AG08395 (cell line): ENCODE data around the gene ARVCF.

Experiments used
- DNase-seq: peaks from one replicate; pipeline ENCODE4 v3.0.0; 2012; ENCODE audit warnings: mixed read lengths, low spot score

Gene ARVCF

GRCh38 chr22:19998991-19999820, 17.4 kb downstream of the ARVCF start:
- DNase-seq = no peak

DNA sequence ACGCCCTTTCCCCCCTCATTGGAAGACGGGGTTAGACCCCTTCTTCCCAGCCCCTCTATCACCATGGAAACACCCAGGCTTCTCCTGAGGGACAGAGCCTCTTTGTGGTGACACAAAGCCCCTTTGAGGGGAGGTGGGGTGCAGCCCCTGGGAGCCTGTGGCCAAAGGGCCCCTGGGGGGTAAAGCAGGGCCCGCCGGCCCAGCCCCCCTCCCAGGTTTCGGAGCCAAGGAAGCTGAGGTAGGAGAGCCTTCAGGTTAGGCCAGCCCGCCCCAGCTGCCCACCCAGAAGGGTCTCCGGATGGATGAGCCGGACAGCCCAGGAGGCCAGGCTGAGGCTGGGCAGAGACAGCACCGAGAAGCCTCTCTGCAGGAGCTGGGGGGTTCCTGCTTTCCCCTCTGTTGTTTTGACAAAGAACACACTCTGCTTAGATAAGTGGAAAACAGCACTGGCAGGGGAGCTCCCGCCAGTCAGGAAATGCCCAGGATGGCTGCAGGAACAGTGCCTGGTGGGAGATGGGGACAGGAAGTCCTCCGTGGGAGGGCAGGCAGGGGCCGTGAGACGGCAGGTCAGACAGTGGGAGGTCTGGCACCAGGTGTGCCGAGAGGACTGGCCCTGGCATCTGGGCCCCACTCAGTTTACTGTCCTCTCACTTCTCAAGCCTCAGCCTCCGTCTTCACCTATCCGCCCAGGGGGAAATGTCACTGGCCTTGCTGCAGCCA, 18.2 kb downstream of the ARVCF start:
- DNase-seq = no peak

GRCh38 chr22:19997561-19998231, 18.9 kb downstream of the ARVCF start:
- no peak for DNase-seq

DNA sequence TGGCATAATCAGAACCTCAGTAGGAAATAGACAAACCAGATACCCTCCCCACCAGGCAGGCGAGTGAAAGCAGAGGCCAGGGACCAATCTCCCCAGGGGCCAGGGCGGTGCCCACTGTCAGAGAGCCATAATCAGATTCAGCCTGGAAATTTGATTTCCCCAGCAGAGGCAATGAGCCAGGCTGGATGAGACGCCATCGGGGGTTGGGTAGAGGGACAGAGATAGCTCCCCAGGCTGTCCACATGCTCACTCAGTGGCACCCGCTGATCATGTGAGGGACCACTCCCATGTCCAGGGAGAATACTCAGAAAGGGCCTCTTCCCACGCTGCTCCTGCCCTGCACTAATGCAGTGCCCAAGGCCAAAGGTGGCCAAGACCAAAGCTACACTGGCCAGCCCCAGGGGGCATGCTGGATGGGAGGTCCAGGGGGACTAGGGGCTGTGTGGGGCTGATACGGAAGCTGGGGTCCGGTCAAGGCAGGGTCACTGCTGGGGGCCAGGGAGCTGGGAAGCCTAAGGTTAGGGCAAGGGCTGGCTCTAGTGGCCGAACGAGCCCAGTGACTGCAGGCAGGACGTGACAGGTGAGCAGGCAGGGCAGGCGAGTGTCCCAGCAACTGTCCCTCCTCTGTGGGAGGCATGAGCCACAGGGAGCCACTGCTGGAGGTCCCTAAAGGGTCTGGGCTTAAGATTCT, 19.8 kb downstream of the ARVCF start:
- DNase-seq = no peak

GRCh38 chr22:19995611-19996339, 20.8 kb downstream of the ARVCF start:
- peak; percentile 78 for DNase-seq

- DNase-seq = no peak
These were observed 21.6 kb downstream of the ARVCF start for GRCh38 chr22:19994851-19995610.

GRCh38 chr22:19993926-19994325, 22.7 kb downstream of the ARVCF start:
- DNase-seq = no peak

DNA sequence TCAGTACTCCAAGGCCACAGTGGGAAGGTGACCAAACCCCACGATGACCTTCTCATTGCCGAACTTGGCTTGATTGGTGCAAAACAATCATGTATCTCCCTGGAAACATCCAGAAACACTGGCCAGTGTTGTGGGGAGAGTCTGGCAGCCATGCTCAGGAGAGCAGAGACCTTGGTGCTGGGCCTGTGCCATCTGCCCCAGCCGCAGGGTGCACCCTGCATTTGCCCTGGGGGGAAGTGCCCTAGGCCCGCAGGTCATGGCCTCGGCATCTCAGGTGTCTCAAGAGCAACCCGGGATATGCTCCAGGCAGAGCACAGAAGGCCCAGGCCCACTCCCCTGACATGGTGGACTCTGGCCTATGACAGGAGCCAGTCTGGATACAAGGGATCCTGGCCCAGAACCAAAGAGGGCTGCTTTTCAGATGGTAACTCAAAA, 23.7 kb downstream of the ARVCF start:
- no peak for DNase-seq

- DNase-seq = no peak
These were observed 24.1 kb downstream of the ARVCF start for GRCh38 chr22:19992481-19992911.

DNA sequence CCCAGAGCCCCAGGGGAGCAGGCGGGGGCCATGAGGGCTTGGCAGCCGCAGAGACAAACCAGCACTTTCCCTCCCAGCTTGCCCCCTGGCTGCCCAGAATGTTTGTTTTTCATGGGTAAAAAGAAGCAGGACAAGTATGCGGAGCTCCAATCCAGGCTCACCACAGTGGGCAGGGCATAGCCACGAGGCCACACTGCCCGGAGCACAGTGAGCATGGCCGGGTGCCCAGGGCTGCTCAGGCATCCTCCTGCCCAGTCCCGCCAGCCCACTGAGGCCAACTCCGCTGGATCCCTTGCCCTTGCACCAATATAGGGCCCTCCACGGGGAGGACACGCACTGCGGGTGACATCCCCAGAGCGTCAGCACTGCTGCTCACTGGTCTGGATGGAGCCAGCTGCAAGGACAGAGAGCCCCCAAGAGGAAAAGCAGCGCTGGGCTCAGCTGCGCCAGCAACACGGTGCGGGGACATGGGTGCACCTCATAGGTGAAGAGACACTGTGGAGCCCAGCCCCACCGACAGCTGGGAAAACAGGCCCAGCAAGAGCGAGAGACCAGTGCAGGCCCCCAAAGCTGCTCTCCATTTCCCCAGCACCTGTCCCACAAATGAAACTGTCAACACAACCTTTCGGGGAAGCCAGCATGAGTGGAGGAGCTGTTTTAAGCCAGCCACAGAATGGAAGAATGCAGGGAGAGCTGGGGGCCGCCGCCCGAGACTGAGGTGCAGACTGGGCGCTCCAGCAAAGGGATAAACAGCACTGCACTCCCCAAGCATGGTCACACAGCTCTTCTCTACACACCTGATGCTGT, 24.8 kb downstream of the ARVCF start:
- no peak for DNase-seq

DNA sequence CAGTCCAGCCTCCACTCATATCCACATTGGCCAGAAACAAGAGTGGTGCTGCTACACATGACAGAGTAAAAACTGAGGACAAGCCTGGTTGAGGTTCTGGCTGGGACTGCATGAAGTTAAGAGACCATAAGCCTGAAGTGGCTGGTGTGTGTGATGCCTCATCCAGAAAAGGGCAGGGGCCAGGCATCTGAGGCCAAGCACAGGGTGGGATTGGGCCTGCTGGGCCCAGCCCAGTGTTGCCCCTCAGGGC, 25.3 kb downstream of the ARVCF start:
- no peak for DNase-seq

- DNase-seq = no peak
These were observed 25.8 kb downstream of the ARVCF start for GRCh38 chr22:19990609-19991394.

DNA sequence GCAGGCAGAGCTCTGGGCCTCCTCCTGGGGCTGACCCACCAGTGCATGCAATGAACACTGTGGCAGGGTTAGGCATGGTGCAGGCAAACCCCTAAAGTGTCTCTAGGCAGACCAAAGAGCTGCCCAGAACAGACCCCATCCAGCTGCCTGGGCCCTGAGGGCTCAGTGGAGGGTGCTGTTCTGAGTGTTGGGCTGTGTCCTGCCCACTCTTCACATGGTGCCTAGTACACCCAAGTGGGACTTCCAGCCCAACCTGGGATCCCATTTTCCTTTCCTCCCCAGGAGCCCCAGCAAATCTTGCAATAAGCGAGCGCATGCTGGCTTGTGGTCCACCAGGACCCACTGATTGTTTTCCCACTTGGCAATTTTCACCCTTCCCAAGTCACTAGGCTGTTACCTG, 26.4 kb downstream of the ARVCF start:
- no peak for DNase-seq

- DNase-seq = no peak
These were observed 26.9 kb downstream of the ARVCF start for GRCh38 chr22:19989725-19990067.

GRCh38 chr22:19988965-19989724, 27.5 kb downstream of the ARVCF start:
- DNase-seq = no peak

- no peak for DNase-seq
These were observed 28.3 kb downstream of the ARVCF start for GRCh38 chr22:19988331-19988808.

DNA sequence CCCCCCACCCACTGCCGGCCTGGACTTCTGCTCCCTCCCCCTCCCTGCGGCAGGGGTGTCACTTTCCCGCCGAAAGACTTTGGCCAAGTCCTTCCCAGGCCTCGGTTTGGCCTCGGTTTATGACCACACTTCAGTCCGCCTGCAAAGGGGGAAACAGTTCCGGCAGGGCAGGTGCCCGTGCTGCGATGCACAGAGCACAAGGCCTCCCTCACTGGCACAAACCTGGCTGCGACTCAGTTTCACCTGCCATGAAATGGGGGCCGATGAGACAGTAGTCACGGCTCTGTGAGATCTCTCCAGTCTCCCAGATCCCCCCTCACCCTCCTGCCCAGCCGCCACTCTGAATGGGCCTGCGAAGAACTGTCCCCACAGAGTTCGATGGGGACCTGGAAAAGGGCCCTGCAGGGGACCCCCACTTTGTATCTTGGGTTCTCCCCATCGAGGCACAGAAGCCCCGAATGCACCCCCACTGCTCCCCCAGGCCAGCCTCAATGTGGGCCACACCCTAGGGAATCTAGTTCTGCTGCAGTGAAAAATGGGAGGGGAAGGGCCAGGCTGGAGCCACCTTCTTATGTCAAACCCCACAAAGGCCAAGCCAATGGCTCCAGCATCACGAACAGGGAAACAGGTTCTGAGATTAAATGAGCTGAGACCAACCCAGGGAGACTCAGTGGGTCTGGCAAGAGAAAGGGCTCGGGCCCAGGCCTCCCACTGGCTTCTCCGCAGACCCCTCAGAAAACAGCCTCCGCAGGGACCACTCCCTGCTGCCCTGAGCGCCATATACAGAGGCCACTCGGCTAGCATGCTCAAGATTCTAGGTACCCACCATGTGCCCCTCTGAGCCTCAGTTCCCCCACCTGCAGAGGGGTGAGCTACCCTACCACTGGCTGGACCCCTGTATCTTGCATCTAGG, 29.0 kb downstream of the ARVCF start:
- no peak for DNase-seq
